Left hindlimb (tissue), 1 donor: ENCODE measurements around the gene EMC10.
"Not testable (repeated sequence)": the region's sequence is repeated elsewhere in the genome, so short reads cannot be mapped to it uniquely, and the experiment has no call there.

Experiments
- DNase-seq: peaks from one replicate; pipeline ENCODE4 v3.0.0-alpha.2; 2018

The EMC10 gene

DNA sequence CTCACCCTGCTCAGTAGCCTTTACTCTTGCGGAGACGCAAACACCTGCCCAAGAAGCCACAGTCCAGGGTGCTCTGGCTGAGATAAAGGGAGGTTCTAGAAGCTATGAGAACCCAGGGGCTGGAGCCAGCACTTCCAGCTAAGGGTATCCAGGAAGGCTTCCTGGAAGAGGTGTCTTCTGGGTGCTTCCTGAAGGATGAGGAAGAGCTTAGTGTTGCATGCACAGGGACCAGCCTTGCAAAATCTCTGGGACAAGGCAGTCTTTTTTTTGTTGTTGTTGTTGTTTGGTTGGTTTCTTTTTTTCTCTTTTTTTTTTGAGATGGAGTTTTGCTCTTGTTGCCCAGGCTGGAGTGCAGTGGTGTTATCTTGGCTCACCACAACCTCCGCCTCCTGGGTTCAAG lies 23.1 kb upstream of the EMC10 start:
- no peak for DNase-seq

GRCh38 chr19:50455992-50456391 lies 20.3 kb upstream of the EMC10 start:
- no peak for DNase-seq

DNA sequence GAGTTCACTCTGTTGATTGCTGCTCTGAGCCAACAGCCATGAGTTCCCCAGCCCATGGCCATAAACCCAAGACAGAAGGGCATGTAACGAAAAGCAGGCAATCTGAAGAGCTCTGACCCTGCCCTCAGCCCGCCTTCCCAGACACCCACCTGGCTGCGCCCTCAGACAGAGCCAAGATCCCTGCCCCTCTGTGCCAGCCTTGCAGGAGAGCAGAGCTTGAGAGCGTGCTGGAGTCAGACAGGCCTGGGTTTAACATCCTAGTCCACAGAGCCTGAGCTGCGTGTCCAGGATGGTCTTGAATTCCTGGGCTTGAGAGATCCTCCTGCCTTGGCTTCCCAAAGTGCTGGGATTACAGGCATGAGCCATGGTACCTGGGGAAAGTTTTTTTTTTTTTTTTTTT lies 19.0 kb upstream of the EMC10 start:
- DNase-seq = no peak

DNA sequence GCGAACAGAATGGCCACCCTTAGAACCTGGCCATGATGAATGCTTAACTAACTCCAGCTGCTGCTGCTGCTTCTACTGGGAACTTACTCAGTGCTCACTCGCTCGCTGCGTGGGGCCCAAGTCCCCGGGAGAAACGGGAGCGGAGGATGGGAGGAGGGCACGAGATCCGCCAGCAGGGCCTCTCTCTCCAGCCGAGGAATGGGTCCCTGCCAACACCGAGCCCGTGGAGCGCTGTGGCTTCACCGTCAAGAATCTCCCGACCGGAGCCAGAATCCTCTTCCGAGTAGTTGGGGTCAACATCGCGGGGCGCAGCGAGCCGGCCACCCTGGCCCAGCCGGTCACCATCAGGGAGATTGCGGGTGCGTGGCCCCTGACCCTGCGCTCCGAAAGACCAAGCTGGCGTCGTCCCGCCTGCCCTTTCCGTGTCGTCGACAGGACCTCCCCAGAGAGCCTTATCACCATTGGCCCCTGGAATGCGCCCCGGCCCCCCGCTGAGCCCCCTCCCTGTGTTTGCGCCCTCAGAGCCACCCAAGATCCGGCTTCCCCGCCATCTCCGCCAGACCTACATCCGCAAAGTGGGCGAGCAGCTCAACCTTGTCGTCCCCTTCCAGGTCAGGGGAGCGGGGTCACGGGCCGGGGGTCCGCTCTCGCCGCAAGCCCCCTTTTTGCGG lies 17.8 kb upstream of the EMC10 start:
- no peak for DNase-seq

- no peak for DNase-seq
Measured at GRCh38 chr19:50459067-50459456, 17.2 kb upstream of the EMC10 start.

- DNase-seq = no peak
Measured at GRCh38 chr19:50459638-50460037, 16.7 kb upstream of the EMC10 start.

GRCh38 chr19:50460161-50460765 lies 16.0 kb upstream of the EMC10 start:
- no peak for DNase-seq

- DNase-seq = peak; percentile 68
Measured at GRCh38 chr19:50461066-50461875, 15.0 kb upstream of the EMC10 start.

DNA sequence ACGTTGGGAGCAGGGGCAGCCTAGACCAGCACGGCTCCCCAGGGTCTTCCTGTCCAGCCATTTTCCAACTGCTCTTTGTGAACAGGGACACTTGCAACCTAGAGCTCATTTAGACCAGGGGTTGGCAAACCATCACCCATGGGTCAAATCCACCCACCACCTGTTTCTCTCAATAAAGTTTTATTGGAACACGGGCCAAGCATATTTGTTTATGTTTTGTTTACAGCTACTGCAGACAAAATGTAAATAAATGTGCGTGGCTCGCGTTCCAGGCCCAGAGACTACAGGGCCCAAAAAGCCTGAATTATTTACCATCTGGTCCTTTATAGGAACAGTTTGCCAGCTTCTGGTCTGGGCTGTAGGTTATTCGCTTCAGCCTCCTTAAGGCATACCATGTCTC lies 13.3 kb upstream of the EMC10 start:
- no peak for DNase-seq

DNA sequence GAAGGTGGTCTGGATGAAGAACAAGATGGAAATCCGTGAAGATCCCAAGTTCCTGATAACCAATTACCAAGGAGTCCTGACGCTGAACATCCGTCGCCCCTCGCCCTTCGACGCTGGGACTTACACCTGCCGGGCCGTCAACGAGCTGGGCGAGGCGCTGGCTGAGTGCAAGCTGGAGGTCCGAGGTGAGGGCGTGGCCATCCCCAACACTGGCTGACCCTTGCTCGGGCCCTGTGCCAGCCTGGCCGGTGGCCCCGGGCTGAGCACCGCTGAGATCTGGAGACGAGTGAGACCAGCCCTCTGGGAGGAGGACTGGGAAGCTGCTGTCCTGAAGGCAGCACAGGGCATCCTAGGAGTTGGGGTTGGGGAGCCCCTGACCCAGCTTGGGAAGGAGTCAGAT lies 12.0 kb upstream of the EMC10 start:
- DNase-seq = no peak

GRCh38 chr19:50465000-50465399 lies 11.3 kb upstream of the EMC10 start:
- DNase-seq = no peak

GRCh38 chr19:50465986-50466705 lies 10.2 kb upstream of the EMC10 start:
- peak; percentile 76 for DNase-seq

GRCh38 chr19:50466706-50467039 lies 9.6 kb upstream of the EMC10 start:
- no peak for DNase-seq

DNA sequence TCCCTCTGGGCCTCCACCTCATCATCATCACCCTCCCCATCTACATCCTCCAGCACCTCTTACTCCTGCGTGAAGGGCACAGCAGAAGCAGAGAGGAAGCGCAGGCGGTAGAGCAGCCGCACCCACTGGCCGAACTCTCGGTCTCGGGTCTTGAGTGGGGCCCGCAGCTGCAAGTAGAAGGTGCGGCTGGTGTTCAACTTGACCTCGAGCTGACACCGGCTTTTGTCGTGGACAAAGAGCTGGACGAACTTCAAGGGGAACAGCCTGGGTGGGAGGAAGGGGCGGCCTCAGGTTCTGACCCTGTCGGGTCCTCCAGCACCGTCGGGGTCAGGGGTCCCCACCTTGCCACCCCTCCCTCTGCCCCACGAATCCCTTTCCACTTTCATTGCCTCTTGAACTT lies 8.7 kb upstream of the EMC10 start:
- no peak for DNase-seq

DNA sequence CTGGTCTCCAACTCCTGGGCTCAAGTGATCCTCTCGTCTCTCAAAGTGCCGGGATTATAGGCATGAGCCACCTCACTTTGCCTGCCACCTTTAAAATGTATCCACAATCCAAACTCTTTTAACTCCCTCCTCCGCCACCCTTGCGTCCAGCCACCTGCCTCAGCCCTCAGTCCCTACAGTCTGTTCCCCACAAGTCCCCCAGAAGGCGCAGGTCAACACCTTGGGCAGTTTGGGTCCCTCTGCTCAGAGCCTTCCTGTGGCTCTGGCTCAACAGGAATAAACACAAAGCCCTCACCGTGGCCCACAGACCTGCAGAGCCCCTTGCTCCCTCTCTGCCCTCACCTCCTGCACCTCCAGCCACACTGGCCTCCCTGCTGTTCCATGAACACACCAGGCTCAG lies 7.5 kb upstream of the EMC10 start:
- no peak for DNase-seq

DNA sequence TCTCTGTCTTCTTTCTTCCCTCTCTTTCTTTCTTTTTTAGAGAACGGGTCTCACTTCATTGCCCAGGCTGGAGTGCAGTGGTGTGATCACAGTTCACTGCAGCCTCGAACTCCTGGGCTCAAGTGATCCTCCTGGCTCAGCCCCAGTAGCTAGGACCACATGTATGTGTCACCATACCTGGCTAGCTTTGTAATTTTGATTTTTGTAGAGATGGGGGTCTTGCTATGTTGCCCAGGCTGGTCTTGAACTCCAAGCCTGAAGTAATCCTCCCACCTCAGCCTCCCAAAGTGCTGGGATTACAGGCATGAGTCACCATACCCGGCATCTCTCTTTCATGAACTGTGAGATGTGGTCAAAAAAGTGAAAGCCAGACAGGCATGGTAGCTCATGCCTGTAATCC lies 3.0 kb upstream of the EMC10 start:
- not testable (repeated sequence) for DNase-seq

- DNase-seq = no peak
Measured at GRCh38 chr19:50475101-50475568, 1.2 kb upstream of the EMC10 start.

DNA sequence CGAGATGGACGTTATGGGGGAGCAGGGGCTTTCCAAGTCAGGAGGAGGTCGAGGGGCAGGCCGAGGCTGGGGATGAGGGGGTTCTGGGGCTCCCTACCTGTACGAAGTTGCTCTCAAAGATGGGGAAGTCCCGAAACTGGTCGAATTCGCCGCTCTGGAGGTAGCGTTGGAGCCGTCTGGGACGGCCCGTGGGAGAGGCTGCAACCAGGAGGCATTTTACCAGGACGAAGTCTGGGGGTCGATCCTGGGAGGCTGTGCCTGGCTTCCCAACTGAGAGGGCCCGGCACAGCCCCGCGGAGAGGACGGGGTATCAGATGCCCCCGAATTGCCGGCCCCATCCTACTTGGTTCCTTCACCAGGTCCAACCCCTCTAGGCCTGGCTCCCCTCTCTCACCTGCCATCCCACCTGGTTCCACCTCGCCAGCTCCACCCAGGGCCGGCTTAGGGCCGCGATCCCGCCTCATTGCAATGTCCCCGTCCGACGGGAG lies 527 bp upstream of the EMC10 start:
- DNase-seq = no peak

DNA sequence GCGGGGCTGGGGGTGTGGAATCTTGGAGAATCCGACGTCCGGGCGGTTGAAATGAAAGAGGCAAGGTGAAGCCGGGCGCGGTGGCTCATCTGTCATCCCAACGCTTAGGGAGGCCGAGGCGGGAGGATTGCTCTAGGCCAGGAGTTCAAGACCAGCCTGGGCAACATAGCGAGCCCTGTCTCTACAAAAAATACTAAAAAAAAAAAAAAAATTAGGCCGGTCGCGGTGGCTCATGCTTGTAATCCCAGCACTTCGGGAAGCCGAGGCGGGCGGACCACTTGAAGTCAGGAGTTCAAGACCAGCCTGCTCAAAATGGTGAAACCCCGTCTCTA lies 566 bp downstream of the EMC10 start:
- DNase-seq = no peak

DNA sequence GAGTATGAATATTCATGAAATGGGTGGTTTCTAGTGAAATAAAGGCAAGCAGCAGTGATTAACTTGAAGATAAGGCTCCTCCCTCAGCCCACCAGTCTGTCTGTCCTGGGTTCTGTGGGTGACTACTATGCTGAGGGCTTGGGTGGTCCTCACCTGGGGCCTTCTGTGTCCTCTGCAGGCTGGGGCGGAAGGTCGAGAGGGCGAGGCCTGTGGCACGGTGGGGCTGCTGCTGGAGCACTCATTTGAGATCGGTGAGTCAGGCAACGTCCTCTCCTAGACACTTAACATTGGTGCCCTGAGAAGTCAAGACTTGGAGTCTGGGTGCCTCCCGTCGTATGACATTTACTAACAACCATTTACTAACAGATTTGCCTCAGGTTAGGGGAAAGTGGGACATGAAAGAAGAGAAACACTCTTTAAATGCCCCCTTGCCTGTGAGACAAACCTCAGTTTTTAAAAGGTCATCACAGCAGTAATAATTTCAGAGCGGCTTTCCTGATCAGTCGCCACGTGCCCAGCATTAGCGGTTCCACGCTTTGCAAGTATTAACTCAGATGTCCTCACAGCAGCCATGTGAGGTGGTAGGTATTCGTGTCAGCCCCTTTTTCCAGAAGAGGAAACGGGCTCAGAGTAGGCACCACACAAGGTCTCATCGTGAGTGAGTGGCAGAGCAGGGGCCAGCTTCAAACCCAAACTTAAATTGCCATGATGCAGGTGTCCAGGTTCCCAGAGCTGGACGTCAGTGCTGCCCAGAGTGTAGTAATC lies 1.6 kb downstream of the EMC10 start:
- no peak for DNase-seq

DNA sequence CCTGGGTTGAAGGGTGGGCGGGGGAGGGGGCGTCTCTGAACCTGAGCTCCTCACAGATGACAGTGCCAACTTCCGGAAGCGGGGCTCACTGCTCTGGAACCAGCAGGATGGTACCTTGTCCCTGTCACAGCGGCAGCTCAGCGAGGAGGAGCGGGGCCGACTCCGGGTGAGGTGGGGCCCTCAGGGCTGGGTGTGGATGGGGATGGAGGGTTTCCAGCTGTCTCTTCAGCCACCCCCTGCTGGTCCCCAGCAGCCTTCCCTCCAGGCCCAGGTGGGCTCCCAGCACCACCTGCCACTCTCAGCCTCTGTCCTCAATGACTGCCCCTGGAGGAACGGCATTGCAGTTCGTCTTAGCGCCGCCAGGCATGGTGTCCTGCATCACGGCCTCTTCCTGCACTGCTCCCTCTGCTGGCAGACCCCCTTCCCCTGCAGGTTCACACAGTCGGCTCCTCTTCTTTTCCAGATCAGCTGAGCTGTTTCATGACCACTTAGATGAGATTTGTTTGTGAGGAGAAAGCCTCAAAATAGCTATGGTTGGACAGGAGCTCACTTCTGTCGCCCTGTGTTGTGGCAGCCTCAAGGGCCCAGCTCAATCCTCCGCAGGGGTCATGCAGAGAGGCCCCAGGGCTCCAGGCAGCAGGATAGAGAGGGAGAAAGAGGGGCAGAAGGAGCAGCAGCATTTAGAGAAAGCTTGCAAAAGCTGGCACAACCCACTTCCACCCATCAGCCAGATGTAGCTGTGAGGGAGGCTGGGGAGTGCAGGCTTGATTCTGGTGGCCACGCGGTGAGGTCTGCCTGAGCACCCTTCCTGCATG lies 2.8 kb downstream of the EMC10 start:
- DNase-seq = no peak

DNA sequence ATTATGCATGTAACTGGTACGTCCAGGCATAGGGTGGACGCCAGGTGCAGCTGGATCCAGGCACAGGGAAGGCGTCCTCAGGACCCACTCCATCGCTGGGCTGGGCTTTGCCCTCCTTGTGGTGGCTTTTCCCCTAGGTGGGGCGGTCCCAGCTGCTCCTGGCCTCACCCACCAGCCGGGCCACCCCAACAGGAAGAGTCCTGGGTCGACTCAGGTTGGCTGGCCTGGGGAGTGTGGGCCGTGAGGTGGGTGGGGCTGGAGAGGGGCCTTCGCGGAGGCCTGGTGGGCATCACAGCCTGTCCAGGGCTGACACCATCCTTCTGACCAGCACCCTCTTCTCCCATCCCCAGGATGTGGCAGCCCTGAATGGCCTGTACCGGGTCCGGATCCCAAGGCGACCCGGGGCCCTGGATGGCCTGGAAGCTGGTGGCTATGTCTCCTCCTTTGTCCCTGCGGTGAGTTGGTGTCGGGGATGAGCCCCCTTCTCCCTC lies 3.5 kb downstream of the EMC10 start:
- DNase-seq = no peak
